KOPT-K1 (cell line): Measurements from ENCODE around the gene DTYMK.
"Not testable (repeated sequence)": the region's sequence is repeated elsewhere in the genome, so short reads cannot be mapped to it uniquely, and the experiment has no call there.

ENCODE experiments used
- H3K27ac ChIP-seq: fragments of 200-600 bp; sonication (generic); 2 replicates; pipeline ENCODE4 v1.5.1; 2016; ENCODE audit warnings: antibody characterized with exemption, mild to moderate bottlenecking, low read depth, low read length; ENCODE audit not compliant: poor library complexity, severe bottlenecking
- H3K36me3 ChIP-seq: fragments of 200-600 bp; sonication (generic); 2 replicates; pipeline ENCODE4 v1.5.1; 2017; ENCODE audit warnings: antibody characterized with exemption, mild to moderate bottlenecking, low read length, moderate library complexity; ENCODE audit not compliant: insufficient read depth
- H3K9me3 ChIP-seq: fragments of 200-600 bp; sonication (generic); 2 replicates; pipeline ENCODE4 v1.5.1; 2017; ENCODE audit warnings: antibody characterized with exemption, low read length, mild to moderate bottlenecking; ENCODE audit not compliant: insufficient read depth, poor library complexity, severe bottlenecking

Gene DTYMK

GRCh38 chr2:241668839-241669238 lies 17.8 kb downstream of the DTYMK start:
- peaks cover 75% of the 10 kb centered on the region for H3K36me3 ChIP-seq
- no peak overlapping the region for H3K27ac ChIP-seq
- no peaks in the 10 kb centered on the region for H3K9me3 ChIP-seq

DNA sequence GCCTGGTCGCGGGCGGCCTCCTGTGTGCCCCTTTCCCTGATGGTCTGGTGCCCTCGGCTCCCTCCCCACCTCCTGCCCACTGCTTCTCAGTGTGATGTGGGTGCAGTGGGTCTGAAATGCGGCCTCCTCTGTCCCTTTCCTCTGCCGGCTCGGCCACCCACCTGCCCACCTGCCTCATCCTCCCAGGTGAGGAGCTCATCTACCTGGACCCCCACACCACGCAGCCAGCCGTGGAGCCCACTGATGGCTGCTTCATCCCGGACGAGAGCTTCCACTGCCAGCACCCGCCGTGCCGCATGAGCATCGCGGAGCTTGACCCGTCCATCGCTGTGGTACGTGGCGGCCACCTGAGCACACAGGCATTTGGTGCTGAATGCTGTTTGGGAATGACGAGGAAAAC lies 18.3 kb downstream of the DTYMK start:
- no peak overlapping the region for H3K27ac ChIP-seq
- no peaks in the 10 kb centered on the region for H3K9me3 ChIP-seq
- peaks cover 74% of the 10 kb centered on the region for H3K36me3 ChIP-seq

GRCh38 chr2:241666627-241667400 lies 19.8 kb downstream of the DTYMK start:
- Histone ChIP-seq H3K9me3 (no peaks in the 10 kb centered on the region), H3K36me3 (peaks cover 67% of the 10 kb centered on the region), H3K27ac (no peak overlapping the region)

GRCh38 chr2:241665731-241666440 lies 20.7 kb downstream of the DTYMK start:
- Histone ChIP-seq H3K36me3 (peaks cover 67% of the 10 kb centered on the region), H3K27ac (no peak overlapping the region), H3K9me3 (no peaks in the 10 kb centered on the region)

DNA sequence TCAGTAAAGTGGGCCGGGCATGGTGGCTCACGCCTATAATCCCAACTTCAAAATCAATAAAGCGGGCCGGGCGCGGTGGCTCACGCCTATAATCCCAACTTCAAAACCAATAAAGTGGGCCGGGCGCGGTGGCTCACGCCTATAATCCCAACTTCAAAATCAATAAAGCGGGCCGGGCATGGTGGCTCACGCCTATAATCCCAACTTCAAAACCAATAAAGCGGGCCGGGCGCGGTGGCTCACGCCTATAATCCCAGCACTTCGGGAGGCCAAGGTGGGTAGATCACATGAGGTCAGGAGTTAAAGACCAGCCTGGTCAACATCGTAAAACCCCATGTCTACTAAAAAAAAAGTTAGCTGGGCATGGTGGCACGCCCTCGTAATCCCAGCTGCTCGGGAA lies 23.9 kb downstream of the DTYMK start:
- not testable (repeated sequence) for H3K9me3 ChIP-seq, H3K27ac ChIP-seq
- peaks cover 67% of the 10 kb centered on the region for H3K36me3 ChIP-seq

- peaks cover 65% of the 10 kb centered on the region for H3K36me3 ChIP-seq
- no peaks in the 10 kb centered on the region for H3K9me3 ChIP-seq
- H3K27ac ChIP-seq: no peak overlapping the region
Observed at GRCh38 chr2:241660593-241661213, 25.9 kb downstream of the DTYMK start.

- Histone ChIP-seq H3K36me3 (peaks cover 79% of the 10 kb centered on the region), H3K9me3 (no peaks in the 10 kb centered on the region), H3K27ac (no peak overlapping the region)
Observed at GRCh38 chr2:241659150-241659739, 27.4 kb downstream of the DTYMK start.

DNA sequence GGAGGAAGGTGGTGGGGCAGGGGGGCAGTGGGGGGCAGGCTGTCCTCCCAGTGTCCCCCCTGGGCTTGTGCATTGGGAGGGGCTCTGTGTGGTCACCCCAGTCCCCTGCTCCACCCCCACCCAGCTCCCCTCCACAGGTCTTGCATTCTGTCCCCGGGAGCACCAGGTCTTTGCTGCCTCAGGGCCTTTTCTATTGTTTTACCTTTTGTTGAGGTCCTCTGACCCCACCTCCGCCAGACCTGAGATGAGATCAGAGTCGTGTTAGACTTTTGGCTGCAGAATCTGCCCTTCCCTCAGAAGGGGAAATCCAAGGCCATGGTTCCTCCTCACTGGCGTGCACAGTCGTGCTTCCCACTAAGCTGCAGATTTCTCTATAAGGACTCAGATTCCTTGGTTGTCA lies 28.3 kb downstream of the DTYMK start:
- Histone ChIP-seq H3K36me3 (peaks cover 88% of the 10 kb centered on the region), H3K9me3 (no peaks in the 10 kb centered on the region), H3K27ac (no peak overlapping the region)

GRCh38 chr2:241657786-241658254 lies 28.8 kb downstream of the DTYMK start:
- H3K9me3 ChIP-seq: no peaks in the 10 kb centered on the region
- peaks cover 93% of the 10 kb centered on the region for H3K36me3 ChIP-seq
- H3K27ac ChIP-seq: no peak overlapping the region

- Histone ChIP-seq H3K27ac (no peak overlapping the region), H3K9me3 (no peaks in the 10 kb centered on the region), H3K36me3 (peaks cover 95% of the 10 kb centered on the region)
Observed at GRCh38 chr2:241656190-241656741, 30.3 kb downstream of the DTYMK start.

GRCh38 chr2:241655516-241656189 lies 31.0 kb downstream of the DTYMK start:
- H3K36me3 ChIP-seq: peaks cover 94% of the 10 kb centered on the region
- no peaks in the 10 kb centered on the region for H3K9me3 ChIP-seq
- no peak overlapping the region for H3K27ac ChIP-seq

DNA sequence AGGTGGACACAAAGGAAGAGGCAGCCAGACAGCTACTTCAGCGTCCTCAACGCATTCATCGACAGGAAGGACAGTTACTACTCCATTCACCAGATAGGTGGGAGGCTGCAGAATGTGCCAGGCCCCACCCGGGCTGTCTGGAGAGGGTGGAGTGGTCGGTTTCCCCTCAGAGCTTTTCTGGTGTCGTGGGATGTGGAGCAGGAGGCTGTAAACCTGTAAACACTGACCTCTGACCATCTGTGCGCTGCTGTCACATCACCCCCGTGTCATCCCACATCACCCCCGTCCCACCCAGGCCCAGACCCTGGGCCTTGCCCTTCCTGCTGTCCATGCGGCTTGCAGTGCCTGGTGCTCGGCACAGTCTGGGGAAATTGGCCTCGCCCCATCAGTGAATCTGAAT lies 32.1 kb downstream of the DTYMK start:
- Histone ChIP-seq H3K9me3 (no peaks in the 10 kb centered on the region), H3K27ac (no peak overlapping the region), H3K36me3 (peaks cover 83% of the 10 kb centered on the region)

GRCh38 chr2:241653210-241653750 lies 33.3 kb downstream of the DTYMK start:
- Histone ChIP-seq H3K9me3 (no peaks in the 10 kb centered on the region), H3K36me3 (peaks cover 70% of the 10 kb centered on the region), H3K27ac (no peak overlapping the region)

DNA sequence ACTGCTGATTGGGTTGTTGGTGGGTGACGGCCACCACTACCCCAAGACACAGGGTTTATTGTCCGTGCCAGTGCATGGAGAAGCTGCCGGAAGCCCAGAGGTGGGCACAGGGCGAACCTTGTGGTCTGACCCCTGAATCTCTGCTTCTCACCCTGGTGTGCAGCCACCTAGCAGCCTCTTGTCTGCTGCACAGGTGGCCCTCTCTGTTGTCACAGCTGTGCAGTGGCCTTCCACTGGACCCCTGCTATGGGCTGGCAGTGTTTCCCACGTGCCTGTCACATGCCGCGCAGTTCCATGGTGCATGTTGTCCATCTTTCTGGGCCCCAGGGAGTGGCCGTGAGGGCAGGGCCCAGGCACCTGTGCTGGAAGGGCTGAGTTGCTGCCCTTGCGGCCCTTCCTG lies 33.9 kb downstream of the DTYMK start:
- H3K36me3 ChIP-seq: peaks cover 65% of the 10 kb centered on the region
- H3K27ac ChIP-seq: no peak overlapping the region
- no peaks in the 10 kb centered on the region for H3K9me3 ChIP-seq
